Measurements from ENCODE around the gene SLC25A21. TPM values are rescaled to one million over a fixed set of nuclear protein-coding genes. Genes with fewer than 3 reads are reported as not detected.

The SLC25A21 gene
- total and polyA plus RNA-seq, 2 experiments from 2014 or later = 10.6 to 12.1 TPM

- TF ChIP-seq, protein P1, sequence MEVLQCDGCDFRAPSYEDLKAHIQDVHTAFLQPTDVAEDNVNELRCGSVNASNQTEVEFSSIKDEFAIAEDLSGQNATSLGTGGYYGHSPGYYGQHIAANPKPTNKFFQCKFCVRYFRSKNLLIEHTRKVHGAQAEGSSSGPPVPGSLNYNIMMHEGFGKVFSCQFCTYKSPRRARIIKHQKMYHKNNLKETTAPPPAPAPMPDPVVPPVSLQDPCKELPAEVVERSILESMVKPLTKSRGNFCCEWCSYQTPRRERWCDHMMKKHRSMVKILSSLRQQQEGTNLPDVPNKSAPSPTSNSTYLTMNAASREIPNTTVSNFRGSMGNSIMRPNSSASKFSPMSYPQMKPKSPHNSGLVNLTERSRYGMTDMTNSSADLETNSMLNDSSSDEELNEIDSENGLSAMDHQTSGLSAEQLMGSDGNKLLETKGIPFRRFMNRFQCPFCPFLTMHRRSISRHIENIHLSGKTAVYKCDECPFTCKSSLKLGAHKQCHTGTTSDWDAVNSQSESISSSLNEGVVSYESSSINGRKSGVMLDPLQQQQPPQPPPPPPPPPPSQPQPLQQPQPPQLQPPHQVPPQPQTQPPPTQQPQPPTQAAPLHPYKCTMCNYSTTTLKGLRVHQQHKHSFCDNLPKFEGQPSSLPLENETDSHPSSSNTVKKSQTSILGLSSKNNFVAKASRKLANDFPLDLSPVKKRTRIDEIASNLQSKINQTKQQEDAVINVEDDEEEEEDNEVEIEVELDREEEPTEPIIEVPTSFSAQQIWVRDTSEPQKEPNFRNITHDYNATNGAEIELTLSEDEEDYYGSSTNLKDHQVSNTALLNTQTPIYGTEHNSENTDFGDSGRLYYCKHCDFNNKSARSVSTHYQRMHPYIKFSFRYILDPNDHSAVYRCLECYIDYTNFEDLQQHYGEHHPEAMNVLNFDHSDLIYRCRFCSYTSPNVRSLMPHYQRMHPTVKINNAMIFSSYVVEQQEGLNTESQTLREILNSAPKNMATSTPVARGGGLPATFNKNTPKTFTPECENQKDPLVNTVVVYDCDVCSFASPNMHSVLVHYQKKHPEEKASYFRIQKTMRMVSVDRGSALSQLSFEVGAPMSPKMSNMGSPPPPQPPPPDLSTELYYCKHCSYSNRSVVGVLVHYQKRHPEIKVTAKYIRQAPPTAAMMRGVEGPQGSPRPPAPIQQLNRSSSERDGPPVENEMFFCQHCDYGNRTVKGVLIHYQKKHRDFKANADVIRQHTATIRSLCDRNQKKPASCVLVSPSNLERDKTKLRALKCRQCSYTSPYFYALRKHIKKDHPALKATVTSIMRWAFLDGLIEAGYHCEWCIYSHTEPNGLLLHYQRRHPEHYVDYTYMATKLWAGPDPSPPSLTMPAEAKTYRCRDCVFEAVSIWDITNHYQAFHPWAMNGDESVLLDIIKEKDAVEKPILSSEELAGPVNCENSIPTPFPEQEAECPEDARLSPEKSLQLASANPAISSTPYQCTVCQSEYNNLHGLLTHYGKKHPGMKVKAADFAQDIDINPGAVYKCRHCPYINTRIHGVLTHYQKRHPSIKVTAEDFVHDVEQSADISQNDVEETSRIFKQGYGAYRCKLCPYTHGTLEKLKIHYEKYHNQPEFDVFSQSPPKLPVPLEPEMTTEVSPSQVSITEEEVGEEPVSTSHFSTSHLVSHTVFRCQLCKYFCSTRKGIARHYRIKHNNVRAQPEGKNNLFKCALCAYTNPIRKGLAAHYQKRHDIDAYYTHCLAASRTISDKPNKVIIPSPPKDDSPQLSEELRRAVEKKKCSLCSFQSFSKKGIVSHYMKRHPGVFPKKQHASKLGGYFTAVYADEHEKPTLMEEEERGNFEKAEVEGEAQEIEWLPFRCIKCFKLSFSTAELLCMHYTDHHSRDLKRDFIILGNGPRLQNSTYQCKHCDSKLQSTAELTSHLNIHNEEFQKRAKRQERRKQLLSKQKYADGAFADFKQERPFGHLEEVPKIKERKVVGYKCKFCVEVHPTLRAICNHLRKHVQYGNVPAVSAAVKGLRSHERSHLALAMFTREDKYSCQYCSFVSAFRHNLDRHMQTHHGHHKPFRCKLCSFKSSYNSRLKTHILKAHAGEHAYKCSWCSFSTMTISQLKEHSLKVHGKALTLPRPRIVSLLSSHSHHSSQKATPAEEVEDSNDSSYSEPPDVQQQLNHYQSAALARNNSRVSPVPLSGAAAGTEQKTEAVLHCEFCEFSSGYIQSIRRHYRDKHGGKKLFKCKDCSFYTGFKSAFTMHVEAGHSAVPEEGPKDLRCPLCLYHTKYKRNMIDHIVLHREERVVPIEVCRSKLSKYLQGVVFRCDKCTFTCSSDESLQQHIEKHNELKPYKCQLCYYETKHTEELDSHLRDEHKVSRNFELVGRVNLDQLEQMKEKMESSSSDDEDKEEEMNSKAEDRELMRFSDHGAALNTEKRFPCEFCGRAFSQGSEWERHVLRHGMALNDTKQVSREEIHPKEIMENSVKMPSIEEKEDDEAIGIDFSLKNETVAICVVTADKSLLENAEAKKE (CRISPR knock-in tag; IDR thresholded peaks at IDR 0.05) = no peak
- TF ChIP-seq ZNF331 (CRISPR knock-in tag; IDR thresholded peaks at IDR 0.05; ENCODE audit: low read depth) = no peak
Observed at GRCh38 chr14:37138898-37139297, 33.5 kb downstream of the SLC25A21 start (continued).

GRCh38 chr14:37133284-37133913 is 39.0 kb downstream of the SLC25A21 start:
- H3F3A ChIP-seq (replicated peaks; ENCODE audit: low read depth) = no peaks in the 10 kb centered on the region
- H3K36me3 Mint-ChIP-seq (ENCODE audit: low read depth) = no peaks in the 10 kb centered on the region
- H3K79me2 ChIP-seq (replicated peaks; ENCODE audit: insufficient read depth) = no peaks in the 10 kb centered on the region
- no peak for ATAC-seq
- no peaks in the 10 kb centered on the region for H3K4me1 ChIP-seq (ENCODE audit: insufficient read depth)
- DNase-seq (ENCODE audit: low spot score) = no peak
- peaks cover 5% of the 10 kb centered on the region for H3K27me3 Mint-ChIP-seq (ENCODE audit: insufficient read depth, low read depth, poor library complexity)
- H3K9me3 Mint-ChIP-seq = no peaks in the 10 kb centered on the region
- H4K20me1 ChIP-seq (replicated peaks; ENCODE audit: insufficient read depth) = no peaks in the 10 kb centered on the region
- no peaks in the 10 kb centered on the region for H3K27me3 ChIP-seq (ENCODE audit: insufficient read depth)
- no peaks in the 10 kb centered on the region for H3K9me2 ChIP-seq (ENCODE audit: insufficient read depth)
- no peak overlapping the region for H3K4me2 ChIP-seq
- no peak overlapping the region for H2AFZ ChIP-seq
- H3K36me3 ChIP-seq (ENCODE audit: insufficient read depth) = no peaks in the 10 kb centered on the region
- no peak overlapping the region for H3K27ac ChIP-seq (ENCODE audit: low read depth)
- no peaks in the 10 kb centered on the region for H3K4me1 Mint-ChIP-seq
- H3K4me3 ChIP-seq = no peak overlapping the region
- no peak overlapping the region for H3K27ac Mint-ChIP-seq
- H3K4me3 Mint-ChIP-seq = no peak overlapping the region
- TF ChIP-seq, protein P1 (CRISPR knock-in tag; IDR thresholded peaks at IDR 0.05) = no peak
- TF ChIP-seq ZNF114 (CRISPR knock-in tag; IDR thresholded peaks at IDR 0.05) (no peak), NANOG (IDR thresholded peaks at IDR 0.05; ENCODE audit: borderline replicate concordance) (no peak), ETS1 (IDR thresholded peaks at IDR 0.05) (no peak), ZNF331 (CRISPR knock-in tag; IDR thresholded peaks at IDR 0.05; ENCODE audit: low read depth) (no peak), EZH2phosphoT487 (IDR thresholded peaks at IDR 0.05; ENCODE audit: unreplicated experiment) (no peak)

Measured in GM23338 (cell line).